T-helper 1 cell treated with Interleukin-12 subunit alpha and Interleukin-12 subunit beta and Interleukin-4 antibody, amounts not matched to agents 30 ng/mL and 1 ng/mL, for 36 hours (primary cell): Measurements from ENCODE around the gene RAMAC. TPM values are rescaled to one million over a fixed set of nuclear protein-coding genes. Genes with fewer than 3 reads are reported as not detected.
"Not testable (repeated sequence)": the region's sequence is repeated elsewhere in the genome, so short reads cannot be mapped to it uniquely, and the experiment has no call there.

Experiments
- intact Hi-C: fragments of 100-400 bp; cut with micrococcal nuclease; formaldehyde crosslinking; loops from one replicate; pipeline ENCODE4 v1.15.1; 2024
- total RNA-seq: library from RNA; stranded (reverse); gene quantifications from 2 replicates; pipeline ENCODE4 v1.2.3, GENCODE V29; 2022

RAMAC gene
- total RNA-seq = 27.4 and 29.7 TPM in 2 replicates

DNA sequence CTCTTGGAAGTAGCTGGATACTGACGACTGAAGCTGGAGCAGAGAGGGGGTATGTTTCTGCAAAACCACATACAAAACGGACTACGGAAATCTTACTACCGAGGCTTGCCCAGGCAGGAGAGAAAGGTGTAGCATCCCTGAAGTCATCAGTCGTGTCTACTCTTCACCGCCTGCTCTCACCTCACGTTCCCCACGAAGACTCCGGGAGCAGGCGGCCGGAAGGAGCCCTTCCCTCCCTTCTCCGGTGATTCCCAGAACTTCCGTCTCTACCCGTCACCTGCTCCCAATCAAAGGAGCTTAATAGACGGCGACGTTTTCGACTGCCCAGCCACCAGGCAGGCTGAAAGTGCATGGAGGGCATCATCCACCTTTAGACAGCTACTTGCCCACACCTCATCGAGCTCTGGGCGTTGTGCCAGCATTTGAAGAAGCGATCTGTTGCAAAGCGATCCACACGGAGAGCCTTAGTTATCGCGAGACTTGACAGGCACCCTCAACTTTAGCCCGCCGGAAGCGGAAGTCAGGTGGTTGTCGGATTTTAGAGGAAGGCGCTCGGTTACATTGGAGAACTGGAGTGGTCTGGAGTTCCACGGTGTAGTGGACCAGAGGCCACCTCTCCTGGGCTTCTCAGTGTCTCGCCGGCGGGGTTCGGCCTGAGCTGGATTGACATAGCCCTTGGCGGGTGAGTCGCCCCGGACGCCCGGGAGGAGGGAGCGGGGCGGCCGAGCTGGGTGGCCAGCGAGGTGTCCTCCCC lies at the start of gene RAMAC:
Gene RAMAC, plus strand, starts transcription at position 523 of the 754 bp plus-strand sequence. CDS start 2,809 bp downstream, outside the sequence.
- intact Hi-C loops = loop anchor here (1.0 to 5.0 kb wide), 12 partner anchors 14 to 724 kb away; partner anchors contain the start of genes AP3B2, C15orf40, EFL1 and RPS17

DNA sequence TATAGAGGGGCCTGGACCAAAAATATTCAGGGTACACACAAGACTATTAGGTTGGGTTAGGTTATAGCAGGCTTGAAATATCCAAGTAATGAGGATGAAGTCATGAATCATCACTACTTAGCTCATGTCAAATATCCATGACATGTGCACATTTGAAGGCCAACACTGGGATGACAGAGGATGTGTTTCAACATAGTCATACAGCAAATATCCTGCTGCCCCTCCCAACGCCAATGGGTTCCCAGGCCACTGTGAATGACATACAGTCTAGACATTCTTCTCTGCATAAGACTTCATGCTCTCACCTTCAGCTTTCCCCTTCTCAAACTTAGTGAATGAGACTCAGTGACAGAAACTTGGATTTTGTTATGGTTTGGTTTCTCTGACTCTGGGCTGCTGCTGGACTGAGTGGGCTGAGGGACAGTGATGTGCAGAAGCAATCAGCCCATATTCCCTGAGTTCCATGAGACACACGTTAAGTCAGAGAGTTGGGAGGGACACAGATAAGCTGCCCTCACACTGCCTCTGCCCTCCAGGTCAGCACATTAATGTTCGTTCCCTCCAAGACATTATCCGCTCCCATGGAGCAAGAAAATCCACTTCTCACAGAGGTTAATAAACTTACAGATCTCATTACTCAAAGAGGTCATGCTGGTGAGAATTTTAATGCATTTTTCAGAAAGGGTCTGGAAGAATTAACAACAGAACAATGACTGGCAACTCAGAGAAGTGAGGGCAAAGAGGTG lies 48.9 kb upstream of the RAMAC start:
- intact Hi-C loops = no loop called here

DNA sequence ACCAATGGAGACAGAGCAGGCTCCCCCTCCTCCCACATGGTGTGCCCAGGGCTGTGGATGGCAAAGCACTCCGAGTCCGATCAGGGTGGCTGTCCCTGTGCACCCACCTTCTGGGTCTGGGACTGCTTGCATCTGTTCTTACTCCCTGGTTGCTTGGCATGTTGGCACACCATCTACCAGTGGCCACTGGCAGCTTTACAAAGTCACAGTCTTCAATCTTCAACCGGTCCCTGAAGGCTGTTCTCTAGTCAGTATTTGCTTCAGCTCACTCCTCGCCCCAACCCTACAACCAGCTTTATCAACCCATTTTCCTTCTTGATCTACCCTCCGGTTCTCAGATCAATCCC lies 48.3 kb upstream of the RAMAC start:
- intact Hi-C loops = no loop called here

DNA sequence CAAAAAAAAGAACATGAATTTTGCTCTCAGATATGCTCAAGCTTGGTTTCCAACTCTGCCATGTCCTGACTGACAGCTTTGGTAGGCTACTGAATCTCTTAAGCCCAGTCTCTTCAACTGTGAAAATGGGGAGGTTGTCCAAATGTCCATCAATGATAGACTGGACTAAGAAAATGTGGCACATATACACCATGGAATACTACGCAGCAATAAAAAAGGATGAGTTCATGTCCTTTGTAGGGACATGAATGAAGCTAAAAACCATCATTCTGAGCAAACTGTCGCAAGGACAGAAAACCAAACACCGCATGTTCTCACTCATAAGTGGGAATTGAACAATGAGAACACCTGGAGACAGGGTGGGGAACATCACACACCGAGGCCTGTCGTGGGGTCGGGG lies 46.3 kb upstream of the RAMAC start:
- intact Hi-C loops = not testable (repeated sequence)

DNA sequence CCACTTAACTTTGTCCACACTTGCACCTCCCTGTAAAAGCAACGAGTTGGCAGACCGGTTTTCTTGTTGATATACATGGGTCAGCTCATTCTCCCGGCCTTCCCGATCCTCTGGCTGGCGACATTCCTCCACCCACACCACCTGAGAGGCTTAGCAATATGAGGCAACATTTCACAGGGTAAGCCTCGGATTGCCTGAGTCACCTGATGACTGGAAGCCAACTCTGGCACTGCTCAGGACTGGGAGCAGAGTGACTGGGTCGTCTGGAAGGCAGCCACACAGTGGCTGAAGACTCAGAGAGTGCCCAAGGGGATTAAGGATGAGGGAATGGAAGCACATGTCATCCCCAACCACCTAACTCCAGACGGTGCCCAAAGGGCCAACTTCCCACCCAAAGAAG lies 43.3 kb upstream of the RAMAC start:
- intact Hi-C loops = no loop called here

DNA sequence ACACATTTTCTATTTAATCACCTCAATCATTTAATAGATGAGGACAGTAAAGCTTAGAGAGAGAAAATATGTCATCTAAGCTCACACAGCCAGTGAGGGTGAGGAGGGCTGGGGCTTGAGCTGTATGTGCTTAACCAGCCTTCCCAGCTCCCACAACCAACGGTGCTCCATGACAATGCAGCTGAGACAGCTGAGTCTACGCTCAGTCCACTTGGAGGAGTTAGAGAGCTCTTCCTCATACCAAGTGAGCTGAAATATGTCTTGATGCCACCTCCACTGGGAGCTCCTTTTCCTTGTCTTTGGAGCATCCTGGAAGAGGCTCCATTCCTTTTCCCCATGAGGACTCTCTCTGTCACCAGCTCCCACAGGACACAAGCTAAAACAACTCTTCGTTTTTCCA lies 42.8 kb upstream of the RAMAC start:
- intact Hi-C loops = no loop called here

DNA sequence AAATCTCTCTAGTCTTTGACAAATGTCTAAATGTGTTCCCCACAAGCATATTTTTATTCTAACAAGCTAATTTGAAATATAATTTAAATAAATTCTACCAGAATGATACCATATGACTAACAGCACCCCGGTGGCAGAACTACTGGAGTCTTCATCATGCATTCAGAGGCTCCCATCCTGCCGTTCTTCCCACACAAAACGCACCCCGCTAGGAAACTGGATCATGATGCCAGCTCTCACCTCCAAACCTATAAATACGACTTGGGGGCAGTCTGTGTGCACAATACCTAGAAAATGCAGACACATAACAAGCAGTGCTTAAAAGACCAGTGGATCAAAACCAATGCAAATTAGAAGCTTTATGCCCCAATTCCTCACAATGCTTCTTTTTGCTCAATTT lies 42.0 kb upstream of the RAMAC start:
- intact Hi-C loops = no loop called here

DNA sequence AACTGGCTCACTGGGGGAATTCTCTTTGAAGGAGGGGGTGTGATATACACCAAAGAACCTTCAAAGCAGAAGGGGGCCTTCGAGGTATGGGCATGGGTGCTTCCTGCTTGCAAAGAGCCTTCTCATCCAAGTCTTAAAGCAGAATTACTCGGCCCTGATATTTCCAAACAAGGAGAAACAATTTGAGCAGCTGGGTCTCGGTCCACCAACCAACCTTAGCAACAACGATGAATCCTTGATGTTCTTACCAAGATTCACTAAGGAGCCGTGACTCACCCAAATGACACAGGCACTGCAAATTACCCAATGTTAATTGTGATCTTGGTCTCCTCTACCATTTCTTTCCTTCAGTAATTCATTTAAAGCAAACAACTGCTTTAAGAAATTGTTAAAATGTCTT lies 41.2 kb upstream of the RAMAC start:
- intact Hi-C loops = no loop called here

DNA sequence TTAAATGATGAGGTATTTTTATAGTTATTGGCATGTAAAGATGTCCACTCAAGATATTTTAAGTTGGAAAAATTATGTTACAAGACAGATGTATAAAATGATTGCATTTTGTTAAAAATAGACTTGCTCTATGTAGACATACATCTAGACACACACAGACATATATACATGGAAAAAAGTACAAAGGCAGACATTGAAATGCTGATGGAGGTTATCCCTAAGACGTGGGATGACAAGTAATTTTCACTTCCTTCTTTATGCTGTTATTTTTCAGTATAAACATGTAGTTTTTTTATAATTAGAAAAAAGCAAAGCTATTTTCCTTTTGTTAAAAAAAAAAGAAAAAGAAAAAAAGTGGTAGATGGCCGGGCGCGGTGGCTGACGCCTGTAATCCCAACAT lies 40.7 kb upstream of the RAMAC start:
- intact Hi-C loops = no loop called here

DNA sequence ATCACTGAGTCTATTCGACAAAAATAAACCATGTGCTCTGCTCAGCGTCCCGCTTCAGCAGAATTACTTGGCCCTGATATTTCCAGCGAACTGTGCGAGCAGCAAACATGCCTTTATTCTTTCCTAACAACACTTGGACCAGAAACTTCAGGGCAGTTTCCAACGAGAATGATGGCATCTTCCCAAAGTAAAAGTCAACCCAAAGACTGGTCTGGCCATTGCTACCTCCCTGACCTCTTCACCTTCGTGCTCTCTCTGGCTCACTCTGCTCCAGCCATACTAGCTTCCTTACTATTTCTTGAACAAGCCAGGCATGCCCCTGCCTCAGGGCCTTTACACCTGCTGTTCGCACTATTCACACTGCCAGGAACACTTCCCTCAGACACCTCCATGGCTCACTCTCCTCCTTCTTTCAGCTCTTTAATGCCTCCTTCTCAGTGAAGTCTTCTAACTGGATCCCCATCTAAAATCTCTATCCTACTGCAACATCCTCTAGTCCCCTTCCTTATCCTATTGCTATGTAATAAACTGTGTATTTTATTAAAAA lies 39.8 kb upstream of the RAMAC start:
- intact Hi-C loops = no loop called here

DNA sequence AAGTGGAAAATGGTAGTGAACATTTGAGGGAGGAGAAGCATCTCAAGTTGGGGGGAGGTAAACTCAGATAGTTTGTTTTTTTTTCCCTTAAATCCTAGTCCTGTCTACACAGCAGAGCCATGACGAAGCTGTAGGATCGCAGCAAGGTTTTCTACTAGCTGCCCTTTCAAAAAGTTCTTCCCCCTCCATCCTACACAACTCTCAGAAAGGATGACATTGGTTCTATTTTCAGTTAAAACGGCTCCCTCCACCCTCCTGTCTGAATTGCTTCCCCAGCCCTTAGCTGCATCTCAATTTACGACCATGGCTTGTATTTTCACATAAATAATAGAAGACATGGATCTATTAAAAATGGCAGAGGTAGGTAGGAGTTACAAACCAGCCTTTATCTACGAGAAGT lies 35.7 kb upstream of the RAMAC start:
- intact Hi-C loops = loop anchor here (2.0 kb wide), 2 partner anchors 17 to 37 kb away; partner anchors contain the start of gene RAMAC

DNA sequence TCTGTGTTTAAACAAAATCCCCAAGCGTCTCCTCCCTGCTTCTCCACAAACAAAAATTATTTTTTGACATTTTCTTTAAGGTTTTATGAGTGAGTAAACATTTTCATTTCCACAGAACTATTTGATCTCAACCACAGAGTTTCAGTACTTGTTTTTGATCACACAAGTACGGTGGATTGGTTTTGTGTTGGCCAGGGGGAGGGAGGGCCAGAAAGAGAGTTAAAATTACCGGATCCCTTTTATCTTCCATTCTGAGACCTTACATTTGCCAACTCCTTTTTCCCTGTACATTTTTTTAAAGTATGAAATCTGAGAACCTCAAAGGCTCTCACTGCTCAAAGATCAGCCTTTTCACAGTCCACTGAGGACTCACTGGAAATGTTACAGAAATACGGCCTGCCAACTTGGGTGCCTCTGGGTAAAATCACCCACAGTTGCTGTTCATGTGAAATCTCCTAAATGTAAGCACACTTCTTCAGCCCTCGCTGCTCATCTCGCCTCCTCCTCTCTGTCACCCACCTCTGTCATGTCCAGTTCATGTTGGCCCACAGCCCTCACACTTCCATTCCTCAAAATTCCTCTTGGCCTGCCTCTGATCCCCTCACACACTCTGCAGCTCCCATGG lies 35.2 kb upstream of the RAMAC start:
- intact Hi-C loops = loop anchor here (2.0 kb wide), 2 partner anchors 16 to 36 kb away; partner anchors contain the start of gene RAMAC

DNA sequence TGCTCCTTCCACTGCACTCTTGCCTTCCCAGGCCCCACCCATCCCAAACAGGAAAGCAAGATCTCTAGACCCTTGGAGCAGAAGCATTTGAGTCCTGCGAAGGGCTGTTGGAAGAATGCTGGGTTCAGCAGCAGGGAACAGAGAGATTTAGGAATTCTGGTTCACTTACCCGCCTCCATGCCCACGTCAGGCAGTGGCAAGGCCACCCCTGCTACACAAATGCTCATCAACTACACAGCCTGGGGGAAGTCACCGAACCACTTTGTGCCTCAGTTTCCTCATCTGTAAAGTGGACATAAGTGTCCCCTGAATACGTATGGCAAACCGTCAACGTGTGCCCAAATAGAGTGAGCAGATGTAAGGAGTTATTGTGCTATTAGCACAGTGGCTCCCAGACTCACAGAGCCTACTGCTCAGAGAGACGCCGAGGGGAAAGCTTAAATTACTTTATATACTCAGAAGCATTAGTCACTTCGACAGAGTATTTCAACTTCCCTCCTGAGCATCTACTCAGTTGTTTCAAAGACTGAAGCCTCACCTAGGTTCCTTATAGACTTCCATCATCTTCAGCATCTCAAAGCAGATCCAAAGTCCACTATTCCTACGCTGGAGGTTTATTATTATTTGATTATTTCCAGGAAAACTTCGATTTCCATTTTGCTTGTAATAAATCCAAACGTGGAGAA lies 34.4 kb upstream of the RAMAC start:
- intact Hi-C loops = loop anchor here (2.0 kb wide), 2 partner anchors 15 to 35 kb away; partner anchors contain the start of gene RAMAC

DNA sequence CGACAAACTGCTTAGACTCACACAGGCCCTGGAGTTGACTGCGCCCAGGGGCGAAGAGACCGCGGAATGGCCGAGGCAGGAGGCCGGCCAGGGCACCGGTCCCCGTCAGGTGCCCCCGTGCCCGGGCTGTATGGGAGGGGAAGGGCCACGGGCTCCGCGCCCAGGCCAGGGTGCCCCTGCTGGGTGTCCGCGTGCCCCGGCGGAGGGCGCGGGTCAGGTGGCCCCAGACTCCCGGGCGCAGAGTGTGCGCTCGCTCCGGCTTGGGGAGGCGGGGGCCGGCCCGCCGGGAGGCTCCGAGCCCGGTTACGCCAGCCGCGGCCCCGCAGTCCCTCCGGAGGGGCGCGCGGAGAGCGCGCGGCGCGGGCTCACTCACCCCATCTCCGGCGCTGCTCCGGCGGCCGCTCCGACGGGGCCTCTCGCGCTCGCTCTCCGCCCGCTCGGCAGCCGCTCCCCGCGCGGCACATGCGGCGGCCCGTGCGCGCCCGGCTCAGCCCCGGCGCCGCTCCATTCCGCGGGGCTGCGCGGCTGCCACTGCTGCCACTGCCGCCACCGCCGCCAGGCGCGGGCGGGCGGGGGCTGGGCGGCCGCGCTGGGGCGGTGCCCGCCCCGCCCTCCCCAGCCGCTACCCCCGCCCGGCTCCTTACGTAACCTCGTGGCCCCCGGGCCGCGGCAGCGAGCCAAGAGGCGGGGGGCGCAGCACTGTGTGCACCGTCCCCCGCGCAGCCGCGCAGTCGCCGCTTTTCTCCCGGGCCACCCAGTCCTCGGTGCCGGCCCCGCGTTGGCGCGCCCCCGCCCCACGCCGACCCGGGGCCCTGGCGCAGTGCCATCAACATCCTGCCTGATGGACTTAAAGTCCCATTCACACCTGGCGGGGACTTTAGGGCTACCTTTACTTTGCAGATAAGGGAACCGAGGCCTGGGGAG lies 33.6 kb upstream of the RAMAC start, which contains the start of gene HOMER2:
Gene HOMER2, minus strand, starts transcription at position 563 of the 924 bp plus-strand sequence. Its CDS starts 185 bp downstream, at position 378.
- intact Hi-C loops = no loop called here

DNA sequence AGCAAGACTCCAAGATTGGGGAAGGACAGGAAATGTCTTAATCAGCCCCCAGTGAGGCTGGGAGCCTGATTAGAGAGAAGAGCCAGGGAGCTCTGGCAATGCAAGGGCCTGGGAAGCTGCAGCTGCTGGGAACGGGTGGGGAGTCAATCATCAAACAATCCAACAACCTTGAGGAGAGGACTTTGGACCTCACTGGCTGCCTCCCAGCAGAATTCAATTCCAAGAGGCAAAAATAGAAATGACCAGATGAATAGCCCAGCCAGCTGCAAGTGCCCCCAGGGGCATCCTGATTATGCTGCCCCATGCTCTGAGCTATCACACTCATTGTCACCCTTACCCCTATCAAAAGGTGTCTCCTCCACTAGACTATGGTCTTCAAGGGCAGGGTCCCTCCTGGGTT lies 27.4 kb upstream of the RAMAC start:
- intact Hi-C loops = no loop called here

DNA sequence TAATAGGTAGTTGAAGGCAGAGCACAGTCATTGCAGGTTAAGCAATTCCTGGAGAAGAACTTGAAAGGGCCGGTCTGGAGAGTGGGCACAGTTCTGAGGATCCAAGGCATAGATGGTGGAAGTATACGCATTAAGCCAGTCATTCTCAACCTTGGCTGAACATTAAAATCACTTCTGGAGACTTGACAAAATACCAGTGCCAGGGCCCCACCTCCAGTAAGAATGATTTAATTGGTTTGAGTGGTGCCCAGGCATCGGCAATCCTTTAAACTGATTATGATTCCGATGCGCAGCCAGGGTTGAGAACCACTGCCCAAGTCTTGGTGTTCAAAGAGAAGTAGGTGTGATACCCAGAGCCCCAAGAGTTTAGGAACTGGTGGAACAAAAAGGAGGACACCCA lies 26.6 kb upstream of the RAMAC start:
- intact Hi-C loops = no loop called here

DNA sequence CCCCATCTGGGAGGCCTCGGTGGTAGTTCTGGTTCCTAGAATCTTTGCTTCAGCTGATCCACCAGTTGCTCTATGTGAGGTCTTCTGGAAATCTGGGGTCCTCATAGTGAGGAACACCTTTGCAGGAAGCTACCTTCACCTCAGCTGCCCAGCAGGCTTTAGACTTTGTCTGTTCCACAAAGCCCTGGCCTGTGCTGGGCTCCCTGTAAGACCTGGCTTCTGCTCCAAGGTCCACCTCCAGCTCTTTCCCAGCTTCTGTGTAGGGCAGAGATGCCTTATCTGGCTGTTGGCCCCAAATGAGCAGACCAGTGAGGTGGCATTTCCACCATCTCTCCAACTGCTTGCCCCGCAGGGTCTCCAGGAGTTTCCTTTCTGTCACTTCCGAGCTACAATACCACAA lies 25.2 kb upstream of the RAMAC start:
- intact Hi-C loops = no loop called here

DNA sequence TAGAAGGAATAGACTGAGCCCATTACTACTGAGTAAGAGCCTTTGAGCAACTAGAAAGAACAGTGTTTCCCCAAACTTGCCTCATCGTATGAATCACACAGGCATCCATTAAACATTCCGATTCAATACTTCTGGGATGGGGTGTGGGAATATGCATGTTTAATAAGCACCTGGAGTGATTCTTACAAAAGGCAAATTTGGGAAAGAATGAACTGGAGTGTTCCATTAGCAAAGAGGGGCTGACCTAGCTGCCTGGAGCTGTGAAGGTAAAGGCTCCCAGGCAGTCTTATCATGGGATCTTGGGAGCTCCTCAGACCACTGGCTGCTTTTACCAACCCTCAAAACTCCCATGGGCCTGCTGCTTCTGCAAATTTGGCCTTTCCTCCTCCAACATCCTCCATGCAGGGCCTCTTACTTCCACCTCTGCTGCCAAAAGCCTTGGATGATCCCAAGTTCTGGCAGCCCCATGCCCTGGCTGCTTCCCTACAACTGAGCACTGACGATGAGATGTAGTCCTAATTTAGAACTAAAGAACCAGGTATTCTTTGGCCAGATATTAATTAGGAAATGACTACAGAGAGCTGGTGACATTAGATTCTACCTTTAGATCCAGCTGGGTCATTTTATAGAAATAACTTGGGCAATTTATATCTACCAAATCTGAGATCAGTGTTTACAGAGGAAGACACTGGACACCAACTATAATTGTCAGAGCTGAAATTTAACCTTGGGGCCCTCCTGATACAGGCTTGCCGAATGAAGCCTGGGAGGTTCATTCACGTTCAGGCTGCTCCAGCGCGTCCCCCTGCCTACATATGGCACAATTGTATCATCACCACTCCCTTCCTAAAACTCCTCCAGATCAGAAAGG lies 22.3 kb upstream of the RAMAC start:
- intact Hi-C loops = no loop called here

DNA sequence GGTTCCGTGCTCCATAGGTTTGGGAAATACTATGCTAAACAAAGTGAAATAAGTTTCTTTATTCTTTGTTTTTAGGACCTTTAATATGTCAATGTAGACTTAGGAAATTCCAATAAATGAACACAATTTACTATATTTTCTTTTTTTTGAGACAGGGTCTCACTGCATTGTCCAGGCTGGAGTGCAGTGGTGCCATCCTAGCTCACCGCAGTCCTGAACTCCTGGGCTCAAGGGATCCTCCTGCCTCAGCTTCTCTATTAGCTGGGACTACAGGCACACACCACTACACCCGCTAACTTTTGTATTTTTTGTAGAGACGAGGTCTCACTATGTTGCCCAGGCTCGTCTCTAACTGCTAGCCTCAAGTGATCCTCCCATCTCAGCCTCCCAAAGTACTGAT lies 21.1 kb upstream of the RAMAC start:
- intact Hi-C loops = no loop called here
